BJ (cell line): ENCODE results near the gene DYRK1A. TPM values are rescaled to one million over a fixed set of nuclear protein-coding genes. Genes with fewer than 3 reads are reported as not detected.

Source experiments
- CTCF ChIA-PET: fragments of 350-600 bp; formaldehyde crosslinking; extraction: SDS; loops from one replicate; lab custom pipeline; 2021; ENCODE audit warnings: antibody characterized with exemption, inconsistent platforms; lab: Yijun Ruan, JAX
- POLR2A ChIA-PET: fragments of 300-600 bp; sonication (Branson Sonifier 250); formaldehyde crosslinking; extraction: SDS; loops from one replicate; lab custom pipeline; 2021; ENCODE audit warnings: antibody characterized with exemption; lab: Charles Lee
- DNase-seq: peaks from one replicate; pipeline ENCODE4 v3.0.0-alpha.2; 2011; ENCODE audit warnings: low read depth
- H3K27me3 ChIP-seq: 2 replicates; pipeline ENCODE4 v1.6.0; 2011; ENCODE audit warnings: low read length; ENCODE audit not compliant: control insufficient read depth, insufficient read depth
- H3K36me3 ChIP-seq: 2 replicates; pipeline ENCODE4 v1.5.1; 2011; ENCODE audit warnings: low read length; ENCODE audit not compliant: control insufficient read depth, insufficient read depth
- H3K4me3 ChIP-seq: 2 replicates; pipeline ENCODE4 v1.5.1; 2011; ENCODE audit warnings: low read depth, mild to moderate bottlenecking, control low read depth, low read length
- CTCF ChIP-seq: IDR thresholded peaks from 2 replicates; pipeline ENCODE4 v1.5.1; 2011; ENCODE audit warnings: low read depth, mild to moderate bottlenecking, control low read depth, inconsistent platforms, low read length, moderate library complexity; ENCODE audit not compliant: insufficient read depth
- polyA plus RNA-seq: library from polyadenylated mRNA; depleted of rRNA; stranded (reverse); fragments of >200 nt; gene quantifications from 2 replicates; pipeline ENCODE4 v1.2.3, GENCODE V29; 2011

Gene DYRK1A
- polyA plus RNA-seq, 1 experiment, result 55.9 TPM

DNA sequence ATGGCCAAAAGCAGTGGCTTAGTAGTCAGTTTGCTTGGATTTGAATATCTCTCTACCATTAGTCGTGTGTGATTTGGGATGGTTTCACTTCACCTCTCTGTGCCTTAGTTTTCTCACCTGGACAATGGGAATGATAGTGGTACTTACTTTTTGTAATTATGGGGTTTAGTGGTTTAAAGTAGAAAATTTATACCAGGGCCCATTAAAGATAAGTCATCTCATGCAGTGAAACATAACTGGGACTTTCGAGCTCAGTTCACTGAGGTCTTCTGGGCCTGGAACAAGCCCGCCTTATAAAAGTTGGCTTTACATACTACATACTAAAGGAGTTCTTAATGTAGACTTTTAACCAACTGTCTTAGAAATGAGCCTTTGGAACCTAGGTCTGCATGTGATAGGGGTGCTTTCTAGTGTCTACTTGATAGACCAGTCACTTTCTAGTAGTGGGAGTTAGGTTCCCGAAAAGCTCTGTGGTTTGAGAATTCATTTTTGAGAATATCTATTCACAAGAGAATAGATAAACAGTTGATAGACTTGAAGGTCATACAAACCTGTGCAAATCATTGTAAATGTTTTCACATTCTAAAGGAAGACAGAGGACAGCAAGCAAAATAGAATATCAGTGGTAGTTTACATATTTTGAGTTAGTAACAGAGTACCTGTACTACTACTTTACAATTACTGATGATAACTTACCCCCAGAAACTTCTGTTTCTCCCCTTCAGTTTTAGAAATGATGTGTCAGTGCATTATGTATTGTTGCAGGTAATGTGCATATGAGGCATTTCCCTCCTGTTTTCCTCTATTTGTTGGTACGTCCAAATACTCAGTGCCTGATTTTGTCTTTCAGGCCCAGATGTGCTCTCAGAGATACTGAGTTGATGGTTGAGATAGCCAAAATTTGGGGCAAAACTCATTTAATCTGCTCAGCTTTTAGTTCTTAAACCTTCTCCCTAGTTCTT, 48.0 kb downstream of the DYRK1A start:
- TF ChIP-seq CTCF, result no peak
- CTCF ChIA-PET, result no interaction called here
- POLR2A ChIA-PET, result no interaction called here
- H3K4me3 ChIP-seq, result no peak overlapping the region
- H3K36me3 ChIP-seq, result no peaks in the 10 kb centered on the region
- no peak for DNase-seq
- no peaks in the 10 kb centered on the region for H3K27me3 ChIP-seq

- CTCF ChIA-PET, result interaction anchor here (0.6 kb wide), 1 partner anchor 165 kb away, joined by 3 read pairs; no protein-coding TSS in a partner anchor
- DNase-seq, result no peak
- POLR2A ChIA-PET, result no interaction called here
- Histone ChIP-seq H3K27me3 (no peaks in the 10 kb centered on the region), H3K4me3 (no peak overlapping the region), H3K36me3 (no peaks in the 10 kb centered on the region)
- no peak for TF ChIP-seq CTCF
Measured at GRCh38 chr21:37415939-37416338, 49.4 kb downstream of the DYRK1A start.

GRCh38 chr21:37416914-37417313, 50.3 kb downstream of the DYRK1A start:
- H3K36me3 ChIP-seq, result no peaks in the 10 kb centered on the region
- ChIA-PET CTCF (interaction anchor here (0.5 kb wide), 1 partner anchor 16 kb away, joined by 4 read pairs; no protein-coding TSS in a partner anchor), POLR2A (no interaction called here)
- H3K4me3 ChIP-seq, result no peak overlapping the region
- no peak for TF ChIP-seq CTCF
- no peaks in the 10 kb centered on the region for H3K27me3 ChIP-seq
- no peak for DNase-seq

- no peak for TF ChIP-seq CTCF
- POLR2A ChIA-PET, result no interaction called here
- H3K27me3 ChIP-seq, result no peaks in the 10 kb centered on the region
- no peak overlapping the region for H3K4me3 ChIP-seq
- no peaks in the 10 kb centered on the region for H3K36me3 ChIP-seq
- CTCF ChIA-PET, result no interaction called here
- DNase-seq, result no peak
Measured at GRCh38 chr21:37419228-37419906, 52.8 kb downstream of the DYRK1A start.

- no peaks in the 10 kb centered on the region for H3K36me3 ChIP-seq
- H3K27me3 ChIP-seq, result no peaks in the 10 kb centered on the region
- H3K4me3 ChIP-seq, result no peak overlapping the region
- DNase-seq, result no peak
- ChIA-PET CTCF (no interaction called here), POLR2A (no interaction called here)
- TF ChIP-seq CTCF, result no peak
Measured at GRCh38 chr21:37421306-37421705, 54.7 kb downstream of the DYRK1A start.
